ENCODE measurements around the gene OR12D1.

The OR12D1 gene

DNA sequence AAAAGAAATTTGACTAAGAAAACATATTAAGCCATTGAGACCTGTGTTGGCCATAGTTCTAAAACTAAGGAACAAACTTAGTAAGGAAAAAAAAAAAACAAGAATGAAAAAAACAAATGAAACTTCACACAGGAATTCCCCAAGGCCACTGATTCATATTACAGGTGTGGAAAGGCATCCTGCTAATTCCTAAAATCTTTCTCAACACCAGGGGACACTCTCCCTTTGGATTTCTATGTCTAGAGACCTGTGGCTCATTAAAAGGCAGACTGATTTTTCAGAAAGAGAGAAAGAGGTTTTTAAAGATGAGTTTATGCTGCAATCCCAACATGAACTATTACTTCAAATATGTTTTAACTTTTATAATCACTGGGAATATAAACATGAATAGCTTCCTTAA lies at the start of gene OR12D1:
TSS of gene OR12D1 (plus strand) at position 341 of the 400 bp plus-strand sequence.
- TF ChIP-seq, protein P1, sequence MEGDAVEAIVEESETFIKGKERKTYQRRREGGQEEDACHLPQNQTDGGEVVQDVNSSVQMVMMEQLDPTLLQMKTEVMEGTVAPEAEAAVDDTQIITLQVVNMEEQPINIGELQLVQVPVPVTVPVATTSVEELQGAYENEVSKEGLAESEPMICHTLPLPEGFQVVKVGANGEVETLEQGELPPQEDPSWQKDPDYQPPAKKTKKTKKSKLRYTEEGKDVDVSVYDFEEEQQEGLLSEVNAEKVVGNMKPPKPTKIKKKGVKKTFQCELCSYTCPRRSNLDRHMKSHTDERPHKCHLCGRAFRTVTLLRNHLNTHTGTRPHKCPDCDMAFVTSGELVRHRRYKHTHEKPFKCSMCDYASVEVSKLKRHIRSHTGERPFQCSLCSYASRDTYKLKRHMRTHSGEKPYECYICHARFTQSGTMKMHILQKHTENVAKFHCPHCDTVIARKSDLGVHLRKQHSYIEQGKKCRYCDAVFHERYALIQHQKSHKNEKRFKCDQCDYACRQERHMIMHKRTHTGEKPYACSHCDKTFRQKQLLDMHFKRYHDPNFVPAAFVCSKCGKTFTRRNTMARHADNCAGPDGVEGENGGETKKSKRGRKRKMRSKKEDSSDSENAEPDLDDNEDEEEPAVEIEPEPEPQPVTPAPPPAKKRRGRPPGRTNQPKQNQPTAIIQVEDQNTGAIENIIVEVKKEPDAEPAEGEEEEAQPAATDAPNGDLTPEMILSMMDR (IDR thresholded peaks at IDR 0.05; ENCODE audit: low read length, missing control alignments): no peak
- no peak for DNase-seq (ENCODE audit: low read depth)
- H3K4me3 ChIP-seq (replicated peaks; ENCODE audit: low read depth, low read length): no peak within 1 kb of the TSS

DNA sequence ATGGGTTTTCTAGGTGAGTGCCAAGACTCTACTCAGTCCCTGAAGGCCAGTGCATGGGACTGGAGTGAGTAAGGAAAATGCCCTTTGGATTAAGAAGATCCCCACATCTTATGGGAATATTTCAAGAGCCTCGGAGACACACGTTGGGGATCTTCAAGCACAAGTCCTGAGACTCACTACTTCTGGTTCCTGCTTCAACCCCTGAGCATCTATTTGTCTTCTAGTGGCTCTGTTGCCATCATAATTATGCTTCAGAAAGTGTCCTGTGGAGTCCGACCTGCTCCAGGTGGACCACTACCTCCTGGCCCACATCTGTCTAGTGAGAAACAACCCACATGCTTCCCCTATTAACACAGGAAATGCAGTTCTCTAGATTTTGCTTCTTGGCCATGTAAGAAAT lies 46.0 kb upstream of the OR12D1 start, which contains the start of gene OR5V1:
TSS of gene OR5V1 (minus strand) at position 101 of the 400 bp plus-strand sequence. CDS start 12,670 bp downstream, outside the sequence.
- TF ChIP-seq, protein P1 (IDR thresholded peaks at IDR 0.05; ENCODE audit: low read length, missing control alignments): no peak
- no peak within 1 kb of the TSS for H3K4me3 ChIP-seq (replicated peaks; ENCODE audit: low read depth, low read length)
- DNase-seq (ENCODE audit: low read depth): no peak

DNA sequence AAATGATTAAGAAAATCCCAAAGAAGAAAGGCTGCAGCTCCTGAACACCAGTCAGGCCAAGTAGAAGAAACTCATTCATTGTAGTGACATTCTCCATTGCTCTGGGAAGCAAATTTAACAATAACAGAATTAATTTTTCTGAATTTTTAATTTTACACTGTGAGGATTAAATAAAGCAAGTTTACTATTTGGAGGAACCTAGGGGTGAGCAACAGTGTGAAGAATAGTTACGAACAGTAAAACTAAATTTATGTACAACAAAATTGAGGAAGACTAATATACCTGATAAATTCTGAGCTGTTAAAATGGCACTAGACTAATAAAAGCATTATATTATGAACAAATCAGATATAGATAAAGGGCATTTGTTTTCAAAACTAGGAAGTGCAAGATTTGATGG lies 39.5 kb upstream of the OR12D1 start, which contains the start of gene OR12D3:
TSS of gene OR12D3 (minus strand) at position 101 of the 400 bp plus-strand sequence. CDS start at position 97, 4 bp downstream.
- no peak for DNase-seq (ENCODE audit: low read depth)
- TF ChIP-seq, protein P1 (IDR thresholded peaks at IDR 0.05; ENCODE audit: low read length, missing control alignments): no peak
- no peak within 1 kb of the TSS for H3K4me3 ChIP-seq (replicated peaks; ENCODE audit: low read depth, low read length)

DNA sequence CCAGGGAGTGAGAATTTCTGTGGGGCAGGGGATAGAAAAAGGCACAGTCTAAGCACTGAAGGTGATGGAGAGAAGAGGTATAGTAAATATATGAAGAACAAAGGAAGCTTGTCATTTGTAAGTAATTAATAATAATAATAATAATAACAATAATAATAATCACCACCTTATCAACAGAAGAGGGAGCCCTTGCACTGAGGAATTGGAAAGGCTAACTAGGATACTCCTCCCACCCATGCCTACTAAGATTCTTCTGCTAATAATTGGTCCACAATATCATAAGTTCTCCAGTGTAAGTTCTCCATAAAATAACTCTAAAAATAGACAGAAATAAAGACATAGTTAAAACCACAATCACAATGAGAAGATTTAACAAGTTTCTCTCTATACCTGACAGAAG lies 38.7 kb upstream of the OR12D1 start:
- TF ChIP-seq, protein P1 (IDR thresholded peaks at IDR 0.05; ENCODE audit: low read length, missing control alignments): no peak
- no peak overlapping the region for H3K4me3 ChIP-seq (replicated peaks; ENCODE audit: low read depth, low read length)
- peak; percentile 7 for DNase-seq (ENCODE audit: low read depth)

DNA sequence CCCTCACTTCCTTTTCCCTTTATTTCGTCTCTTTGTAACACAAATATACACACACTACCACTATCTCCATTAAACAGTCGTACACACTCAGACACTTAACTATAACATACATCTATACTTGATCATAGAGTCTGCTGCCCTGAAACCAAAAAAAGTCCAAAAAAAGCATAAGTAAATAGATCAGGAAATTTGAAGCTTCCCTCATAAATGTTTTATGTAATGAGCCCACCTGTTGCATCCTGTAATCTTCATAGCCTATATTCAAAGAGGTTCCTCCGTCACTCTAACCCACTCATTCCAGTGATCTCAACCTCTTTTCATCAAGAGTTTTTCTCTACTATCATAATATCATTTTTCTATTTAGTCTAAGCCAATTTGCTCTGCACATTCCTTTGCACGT lies 26.2 kb upstream of the OR12D1 start:
- no peak overlapping the region for H3K4me3 ChIP-seq (replicated peaks; ENCODE audit: low read depth, low read length)
- no peak for DNase-seq (ENCODE audit: low read depth)
- TF ChIP-seq, protein P1 (IDR thresholded peaks at IDR 0.05; ENCODE audit: low read length, missing control alignments): no peak

DNA sequence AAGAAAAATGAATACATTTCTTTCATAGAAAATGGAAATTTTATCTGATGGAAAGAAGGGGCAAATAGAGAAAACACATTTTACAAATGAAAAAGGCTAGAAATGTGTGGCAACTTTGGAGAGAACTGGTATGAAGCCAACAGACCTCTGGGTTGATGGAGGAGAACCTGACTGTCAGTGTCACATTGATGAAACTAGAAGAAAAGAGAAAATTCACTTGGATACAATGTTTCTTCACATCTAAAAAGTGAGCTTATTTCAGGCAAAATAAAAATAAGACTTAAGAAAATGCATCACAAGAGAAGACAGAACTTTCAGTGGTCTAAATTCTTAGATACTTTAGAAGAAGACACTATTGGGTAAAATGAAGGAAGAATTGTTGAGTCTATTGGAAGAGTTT lies 19.4 kb upstream of the OR12D1 start, which contains the start of gene OR12D2:
TSS of gene OR12D2 (plus strand) at position 301 of the 400 bp plus-strand sequence. CDS start 1,069 bp downstream, outside the sequence.
- TF ChIP-seq, protein P1 (IDR thresholded peaks at IDR 0.05; ENCODE audit: low read length, missing control alignments): no peak
- H3K4me3 ChIP-seq (replicated peaks; ENCODE audit: low read depth, low read length): no peak within 1 kb of the TSS
- DNase-seq (ENCODE audit: low read depth): no peak

DNA sequence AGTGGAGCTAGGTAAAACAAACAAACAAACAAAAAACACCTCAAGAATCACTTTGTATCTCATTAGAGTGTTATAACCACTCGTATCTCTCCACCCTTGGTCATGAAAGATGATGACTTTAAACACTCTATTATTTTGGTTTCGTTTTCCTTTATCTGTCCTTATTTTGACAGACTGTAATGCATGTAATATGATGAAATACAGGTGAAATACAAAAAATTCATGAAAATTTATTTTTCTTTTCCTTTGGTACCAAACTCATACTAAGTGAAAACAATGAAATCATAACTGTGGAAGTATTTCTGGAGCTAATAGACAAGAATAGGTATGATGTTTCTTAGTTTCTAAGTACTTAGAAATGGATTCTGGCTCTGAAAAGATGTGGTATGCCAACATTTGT lies 15.2 kb upstream of the OR12D1 start:
- H3K4me3 ChIP-seq (replicated peaks; ENCODE audit: low read depth, low read length): no peak overlapping the region
- DNase-seq (ENCODE audit: low read depth): no peak
- TF ChIP-seq, protein P1 (IDR thresholded peaks at IDR 0.05; ENCODE audit: low read length, missing control alignments): no peak
